Fibroblast of skin of right biceps (primary cell): ENCODE measurements around the gene TOX2.
"Not testable (repeated sequence)": the region's sequence is repeated elsewhere in the genome, so short reads cannot be mapped to it uniquely, and the experiment has no call there.

Source experiments
- DNase-seq: peaks from one replicate; pipeline ENCODE4 v3.0.0-alpha.2; 2013

TOX2 gene

DNA sequence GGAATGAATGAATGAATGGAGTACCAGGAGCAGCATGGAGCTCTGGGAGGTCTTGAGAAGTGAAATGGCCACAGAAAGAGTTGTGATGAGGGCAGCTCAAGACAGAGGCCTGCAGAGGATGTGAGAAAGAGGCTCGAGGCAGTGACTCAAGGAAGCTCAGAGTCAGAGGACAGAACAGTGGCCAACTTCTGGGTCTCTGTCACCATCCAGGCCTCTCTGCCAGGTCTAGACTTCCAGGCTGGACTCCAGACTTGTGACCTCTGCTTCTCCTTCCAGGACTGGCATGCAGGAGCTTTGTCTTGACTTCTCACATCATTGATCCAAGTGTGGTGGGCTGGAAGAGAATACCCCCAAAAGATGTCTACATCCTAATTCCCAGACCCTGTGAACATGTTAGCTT is 119.8 kb downstream of the TOX2 start:
- DNase-seq, result no peak

DNA sequence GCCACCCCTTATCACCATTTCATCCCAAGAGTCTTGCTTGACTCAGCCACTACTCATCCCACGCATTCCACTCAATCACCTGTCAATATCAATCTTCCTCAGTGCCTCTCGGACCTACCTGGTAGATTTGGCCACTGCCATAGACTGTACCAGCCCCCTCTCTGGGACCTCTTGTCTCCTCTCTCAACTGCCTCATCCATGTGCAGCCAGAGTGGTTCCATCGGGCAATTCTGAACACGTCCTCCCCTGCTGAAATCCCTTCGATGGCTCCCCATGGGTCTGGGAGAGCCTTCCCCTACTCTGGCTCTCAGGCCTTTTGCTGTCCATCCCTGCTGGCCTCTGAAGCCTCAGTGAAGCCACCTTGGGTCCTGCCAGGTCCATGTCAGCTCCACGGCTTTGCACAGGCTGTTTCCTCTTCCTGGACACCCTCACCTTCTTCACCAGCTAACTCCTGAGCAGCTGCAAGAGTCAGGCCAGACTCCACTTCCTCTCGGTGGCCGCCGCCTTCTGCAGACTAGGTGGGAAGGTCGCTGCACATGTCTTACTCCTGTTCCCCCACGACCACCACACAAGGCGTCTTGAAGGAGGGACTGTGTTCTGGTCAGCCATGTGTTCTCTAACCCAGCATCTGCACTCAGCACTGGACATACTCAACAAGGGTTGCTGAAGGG is 120.4 kb downstream of the TOX2 start:
- no peak for DNase-seq

DNA sequence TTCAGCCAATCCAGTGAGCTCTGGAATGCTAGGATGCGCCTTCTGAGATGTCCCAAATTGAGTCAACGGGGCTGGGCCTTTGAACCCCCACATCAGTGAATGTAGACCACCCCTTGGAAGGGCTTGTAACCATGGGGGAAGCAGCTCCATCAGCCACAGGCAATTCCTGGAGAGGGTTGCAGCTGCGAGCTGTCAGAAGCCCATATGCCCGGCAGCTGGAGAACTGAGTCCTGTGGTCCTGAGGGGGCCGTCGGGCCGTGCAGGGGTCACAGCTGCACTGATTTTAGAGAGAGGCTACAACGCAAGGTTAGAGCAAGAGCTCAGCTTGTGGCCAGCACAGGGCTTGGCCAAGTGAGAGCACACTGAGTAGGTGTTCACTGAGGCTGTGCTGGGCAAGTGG is 121.3 kb downstream of the TOX2 start:
- no peak for DNase-seq

DNA sequence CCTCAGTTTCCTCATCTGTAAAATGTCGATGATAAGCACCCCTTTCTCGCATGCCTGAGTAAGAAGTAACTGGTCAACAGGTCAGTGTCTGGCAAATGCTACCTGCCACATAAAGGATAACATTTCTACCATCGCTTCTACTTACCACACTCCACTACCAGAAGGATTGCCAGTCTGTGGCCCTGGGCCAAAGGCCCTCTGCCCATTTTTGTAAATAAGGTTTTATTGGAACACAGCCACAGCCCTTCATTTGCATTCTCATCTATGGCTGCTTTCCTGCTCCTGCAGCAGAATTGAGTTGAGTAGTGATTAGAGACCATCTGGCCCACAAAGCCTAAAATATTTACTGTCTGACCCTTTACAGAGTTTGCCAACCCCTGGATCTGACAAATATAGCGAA is 121.8 kb downstream of the TOX2 start:
- DNase-seq, result no peak

DNA sequence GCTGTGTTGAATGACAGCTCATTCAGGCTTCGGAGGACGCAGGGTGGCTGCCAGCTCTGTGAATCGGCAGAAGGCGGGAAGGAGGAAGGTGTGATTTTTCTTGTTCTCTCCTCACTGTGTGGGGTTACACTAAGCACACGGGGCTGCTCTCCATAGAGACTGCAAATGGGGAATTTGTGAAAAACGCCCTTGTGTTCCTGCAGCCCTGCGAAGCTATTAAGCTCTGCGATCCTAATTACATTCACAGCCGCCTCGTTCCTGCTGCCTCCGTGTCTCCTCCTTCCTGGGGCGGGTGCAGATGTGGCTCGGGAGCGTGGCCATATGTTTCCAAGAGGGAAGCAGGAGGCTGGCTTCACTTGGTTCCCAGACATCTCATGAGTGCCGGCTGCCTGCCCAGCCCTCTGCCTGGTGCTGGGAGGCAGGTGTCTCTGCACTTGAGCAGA is 124.0 kb downstream of the TOX2 start:
- DNase-seq, result no peak

DNA sequence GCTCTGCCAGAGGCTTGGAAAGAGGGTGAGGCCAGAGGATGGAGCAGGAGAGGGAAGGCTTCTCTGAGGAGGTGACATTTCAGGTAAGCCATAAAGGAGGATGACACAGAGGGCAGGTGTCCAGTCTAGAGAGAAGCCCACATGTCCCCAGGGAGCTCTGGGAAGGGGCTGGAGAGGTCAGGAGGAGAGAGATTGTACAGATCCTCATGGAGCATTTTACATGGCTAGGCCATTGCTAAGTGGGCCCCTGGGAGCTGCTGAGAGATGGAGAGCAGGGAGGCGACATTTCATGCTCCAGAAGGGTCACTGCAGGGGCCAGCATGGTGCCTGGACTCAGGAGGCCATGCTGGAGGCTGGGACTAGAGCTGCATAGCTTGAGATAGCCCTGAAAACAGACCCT is 124.5 kb downstream of the TOX2 start:
- no peak for DNase-seq

DNA sequence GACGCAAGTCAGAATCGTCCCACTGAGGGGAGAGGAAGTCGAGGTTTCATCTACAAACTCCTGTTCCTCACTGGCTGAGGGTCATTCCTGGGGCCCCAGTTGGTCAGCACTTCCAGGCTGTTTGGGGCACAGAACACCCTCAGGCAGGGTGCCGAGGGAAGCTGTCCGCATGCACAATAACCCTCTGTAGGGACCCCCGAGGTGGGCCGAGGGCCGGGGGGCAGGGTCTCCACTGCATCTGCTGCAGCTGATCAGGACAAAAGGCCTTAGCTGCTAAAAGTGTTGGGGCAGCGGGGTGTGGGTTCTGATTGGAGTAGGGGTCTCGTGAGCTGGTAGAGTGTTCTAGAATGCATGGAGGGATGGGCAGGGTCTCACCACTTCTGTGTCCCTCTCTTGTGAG is 125.1 kb downstream of the TOX2 start:
- DNase-seq, result no peak

DNA sequence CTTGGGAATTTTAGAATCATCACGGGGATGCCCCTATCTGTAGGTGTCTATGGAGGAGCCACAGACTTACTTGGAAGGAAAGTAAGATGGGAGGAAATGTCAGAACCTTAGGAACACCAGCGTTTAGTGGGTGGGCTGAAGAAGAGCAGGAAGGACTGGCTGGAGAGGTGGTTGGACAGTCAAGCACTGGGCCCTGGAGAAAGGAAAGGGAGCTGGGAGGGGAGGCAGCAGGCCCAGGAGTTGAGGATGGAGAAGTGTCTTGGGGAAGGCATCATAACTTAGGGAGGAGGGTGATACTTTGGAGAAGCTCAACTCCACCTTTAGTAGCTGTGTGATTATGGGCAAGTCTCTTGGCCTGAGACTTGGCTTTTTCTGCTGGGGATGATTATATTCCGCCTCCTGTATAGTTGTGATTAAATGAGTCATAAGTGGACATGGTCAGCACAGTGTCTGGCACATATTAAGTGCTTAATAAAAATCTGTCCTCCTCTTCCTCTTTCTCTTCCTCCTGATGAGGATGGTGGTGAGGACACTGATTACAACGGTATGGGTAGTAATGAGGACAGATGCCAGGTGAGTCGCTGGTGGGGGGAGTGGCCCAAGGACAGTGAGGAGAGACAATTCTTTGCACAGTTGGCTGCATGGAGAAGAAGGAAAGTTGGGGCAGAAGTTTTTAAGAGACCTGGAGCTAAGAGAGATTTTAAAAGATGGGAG is 125.7 kb downstream of the TOX2 start:
- DNase-seq, result no peak

DNA sequence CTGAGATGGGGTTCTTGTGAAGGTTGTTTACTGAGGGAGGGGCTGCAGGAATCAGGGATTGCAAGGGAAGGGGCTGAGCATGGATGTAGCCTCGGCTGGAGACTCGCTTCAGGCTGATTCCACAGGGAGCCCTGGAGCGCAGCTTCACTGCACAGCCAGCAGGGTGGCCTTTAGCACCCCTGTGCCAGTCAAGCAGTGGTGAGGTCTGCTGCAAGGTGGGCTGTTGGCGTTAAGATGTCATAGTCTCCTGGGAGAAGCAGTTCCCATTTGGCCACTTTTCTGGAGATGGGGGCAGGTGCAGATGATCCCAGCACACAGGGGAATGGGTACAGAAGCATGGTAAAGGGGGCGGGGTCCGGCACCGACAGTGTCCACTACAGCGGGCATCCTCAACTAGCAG is 126.3 kb downstream of the TOX2 start:
- no peak for DNase-seq

DNA sequence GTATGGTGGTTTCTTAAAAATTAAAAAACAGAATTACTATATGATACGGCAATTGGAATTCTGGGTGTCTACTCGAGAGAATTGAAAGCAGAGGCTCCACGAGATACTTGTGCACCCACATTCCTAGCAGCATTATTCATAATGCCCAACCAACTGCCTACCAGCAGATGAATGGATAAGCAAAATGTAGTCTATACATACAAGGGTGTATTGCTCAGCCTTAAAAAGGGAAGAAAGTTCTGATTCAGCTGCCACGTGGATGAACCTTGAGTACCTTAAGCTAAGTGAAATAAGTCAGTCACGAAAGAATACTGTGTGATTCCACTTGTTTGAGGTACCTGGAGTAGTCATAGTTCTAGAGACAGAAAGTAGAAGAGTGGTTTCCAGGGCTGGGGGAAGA is 130.1 kb downstream of the TOX2 start:
- not testable (repeated sequence) for DNase-seq

DNA sequence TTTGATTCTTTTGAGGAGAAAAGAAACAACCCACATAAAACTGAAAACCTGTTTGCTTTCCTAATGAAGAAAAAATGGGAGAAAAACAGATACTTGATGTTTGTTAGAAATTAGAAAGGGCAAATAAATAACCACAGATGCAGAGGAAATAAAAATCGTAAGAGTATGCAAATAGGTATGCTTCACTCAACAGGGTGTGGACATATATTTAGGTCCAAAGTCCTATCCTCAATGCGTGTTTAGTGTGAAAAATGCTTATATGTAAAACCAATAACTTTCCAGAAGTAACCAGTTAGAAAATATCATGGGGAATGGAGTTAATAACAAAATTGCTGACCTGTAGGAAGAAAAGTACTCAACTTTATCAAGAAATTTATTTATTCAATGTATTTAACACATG is 135.7 kb downstream of the TOX2 start:
- no peak for DNase-seq

DNA sequence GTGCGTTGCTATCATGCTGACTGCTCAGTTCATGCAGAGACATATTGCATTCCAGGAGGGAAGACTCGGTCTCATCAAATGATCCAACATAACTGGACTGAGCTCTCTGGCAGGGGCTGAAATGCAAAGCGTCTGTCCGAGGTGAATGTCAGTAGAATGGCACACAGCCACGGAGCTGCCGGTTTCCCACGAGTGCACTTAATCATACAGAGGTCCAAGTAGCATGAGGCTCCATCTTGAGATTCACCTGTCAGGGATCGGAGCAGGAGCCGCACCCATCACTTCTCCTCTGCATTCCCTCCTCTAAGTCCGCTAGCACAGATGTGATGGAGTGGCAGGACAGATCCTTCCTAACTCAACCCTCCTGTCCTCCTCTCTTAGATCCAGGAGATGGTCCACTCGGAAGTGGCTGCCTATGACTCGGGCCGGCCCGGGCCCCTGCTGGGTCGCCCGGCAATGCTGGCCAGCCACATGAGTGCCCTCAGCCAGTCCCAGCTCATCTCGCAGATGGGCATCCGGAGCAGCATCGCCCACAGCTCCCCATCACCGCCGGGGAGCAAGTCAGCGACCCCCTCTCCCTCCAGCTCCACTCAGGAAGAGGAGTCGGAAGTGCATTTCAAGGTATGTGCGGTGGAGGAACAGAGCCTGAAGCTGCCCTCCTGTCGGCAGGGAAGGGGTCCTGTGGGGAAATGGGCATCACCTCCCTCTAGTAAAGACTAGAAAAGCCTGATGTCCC is 136.4 kb downstream of the TOX2 start:
- DNase-seq, result no peak

DNA sequence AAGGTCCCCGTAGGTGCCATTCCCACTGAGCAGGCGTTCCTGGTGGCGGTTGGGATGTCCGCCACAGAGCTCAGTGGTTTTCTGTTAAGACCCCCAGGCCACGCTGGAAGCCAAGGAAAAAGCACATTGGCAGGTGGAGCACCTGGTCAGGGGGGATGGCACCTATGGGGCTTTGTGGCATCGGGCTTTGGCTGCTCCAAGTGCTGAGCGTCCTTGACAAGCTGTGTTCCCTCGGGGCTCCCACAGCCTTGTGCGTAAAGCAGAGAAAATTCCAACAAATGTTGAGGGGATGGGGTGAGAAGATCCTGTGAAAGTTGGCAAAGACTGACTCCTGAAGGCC is 137.0 kb downstream of the TOX2 start:
- DNase-seq, result no peak

DNA sequence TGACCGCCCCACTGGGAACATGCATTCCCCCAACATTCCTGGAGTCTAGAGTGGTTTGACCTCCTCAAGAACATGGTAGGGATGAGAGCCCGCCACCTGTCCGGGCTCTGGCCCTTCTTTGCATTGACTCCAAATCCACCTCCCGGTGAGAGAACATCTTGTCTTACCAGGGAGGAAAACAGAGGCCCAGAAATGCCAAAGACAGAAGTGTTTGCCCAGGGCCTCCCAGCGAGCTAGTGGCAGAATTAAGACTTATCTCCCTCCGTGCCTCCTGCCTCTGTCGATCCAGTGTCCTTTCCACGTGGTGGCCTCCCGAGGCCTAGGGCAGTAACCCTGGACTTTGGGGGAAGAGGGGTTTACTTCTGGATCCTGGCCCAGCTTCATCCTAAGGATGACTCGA is 137.5 kb downstream of the TOX2 start:
- DNase-seq, result no peak

DNA sequence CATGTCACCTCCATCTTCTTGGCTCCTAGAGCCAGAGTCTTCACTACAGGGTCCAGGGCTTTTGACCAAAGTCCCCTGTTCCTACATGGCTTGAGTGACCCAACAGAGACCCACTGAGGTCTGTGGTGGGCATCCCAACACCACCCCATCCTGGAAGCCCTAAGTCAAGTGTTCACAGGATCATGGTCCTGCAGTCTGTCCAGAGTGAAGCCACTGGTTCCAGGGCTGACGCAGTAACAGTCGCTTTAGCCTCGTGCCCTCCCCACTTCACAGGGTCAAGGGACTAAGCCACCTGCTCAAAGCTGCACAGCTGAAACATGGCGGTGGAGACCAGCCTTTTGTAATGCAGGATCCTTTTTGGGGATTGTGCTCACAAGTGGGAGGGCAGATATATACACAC is 138.4 kb downstream of the TOX2 start:
- DNase-seq, result no peak

DNA sequence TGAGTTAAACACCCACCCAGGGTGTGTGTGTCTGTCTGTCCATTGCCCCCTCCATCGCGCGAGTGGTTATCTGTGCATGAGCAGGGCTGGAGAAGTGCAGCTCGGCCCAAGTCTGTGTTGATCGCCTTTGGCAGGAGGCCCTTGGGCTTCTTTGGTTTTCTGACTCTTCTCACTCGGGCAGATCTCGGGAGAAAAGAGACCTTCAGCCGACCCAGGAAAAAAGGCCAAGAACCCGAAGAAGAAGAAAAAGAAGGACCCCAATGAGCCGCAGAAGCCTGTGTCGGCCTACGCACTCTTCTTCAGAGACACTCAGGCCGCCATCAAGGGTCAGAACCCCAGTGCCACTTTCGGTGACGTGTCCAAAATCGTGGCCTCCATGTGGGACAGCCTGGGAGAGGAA is 139.5 kb downstream of the TOX2 start:
- no peak for DNase-seq

DNA sequence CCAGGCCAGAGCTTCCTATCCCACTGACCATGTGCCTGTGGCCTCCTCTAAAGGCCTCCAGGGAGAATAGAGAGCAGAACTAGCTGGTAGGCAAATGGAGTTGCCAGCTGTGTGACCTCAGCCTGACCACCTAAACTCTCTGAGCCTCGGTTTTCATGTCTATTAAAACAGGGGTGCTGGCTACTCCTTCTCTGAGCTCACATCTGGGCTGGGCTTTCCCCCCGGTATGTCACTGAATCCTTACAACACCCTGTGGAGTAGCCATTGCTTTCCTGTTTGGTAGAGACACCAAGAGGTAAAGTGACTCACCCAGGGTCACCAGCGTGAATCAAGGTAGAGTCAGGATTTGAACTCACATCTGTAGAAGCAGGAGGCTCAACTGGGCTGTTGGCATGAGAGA is 140.2 kb downstream of the TOX2 start:
- no peak for DNase-seq

DNA sequence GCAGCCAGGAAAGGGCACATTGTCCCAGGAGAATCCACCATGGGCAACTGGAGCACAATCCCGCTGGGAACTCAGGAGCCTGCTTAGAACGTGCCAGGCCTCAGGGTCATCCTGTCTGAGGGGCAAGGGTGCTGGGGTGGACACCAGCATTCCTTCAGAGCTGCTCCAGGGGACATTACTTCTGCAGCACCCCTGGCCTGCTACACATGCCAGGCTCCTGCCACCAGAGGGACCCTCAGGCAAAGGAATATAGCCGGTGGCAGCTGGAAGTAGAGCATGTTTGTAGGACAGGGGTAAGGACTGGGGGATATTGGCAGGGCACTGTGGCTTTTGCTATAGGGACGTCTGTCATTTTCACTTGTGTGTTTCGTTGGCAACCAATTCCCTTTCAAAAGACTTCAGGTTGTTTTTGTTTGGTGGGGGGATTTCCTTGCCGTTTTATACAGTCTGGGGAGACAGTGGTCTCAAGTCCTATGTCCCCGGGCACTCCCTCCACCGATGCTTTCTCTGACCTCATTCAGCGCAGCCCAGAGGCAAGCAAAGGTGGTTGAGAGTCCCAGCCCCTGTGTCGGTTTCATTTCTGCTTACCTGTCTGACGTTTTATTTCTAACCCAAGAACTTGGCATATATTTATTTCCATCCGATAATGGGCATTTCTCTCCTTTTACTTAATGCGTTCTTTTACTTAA is 141.5 kb downstream of the TOX2 start:
- DNase-seq, result no peak

DNA sequence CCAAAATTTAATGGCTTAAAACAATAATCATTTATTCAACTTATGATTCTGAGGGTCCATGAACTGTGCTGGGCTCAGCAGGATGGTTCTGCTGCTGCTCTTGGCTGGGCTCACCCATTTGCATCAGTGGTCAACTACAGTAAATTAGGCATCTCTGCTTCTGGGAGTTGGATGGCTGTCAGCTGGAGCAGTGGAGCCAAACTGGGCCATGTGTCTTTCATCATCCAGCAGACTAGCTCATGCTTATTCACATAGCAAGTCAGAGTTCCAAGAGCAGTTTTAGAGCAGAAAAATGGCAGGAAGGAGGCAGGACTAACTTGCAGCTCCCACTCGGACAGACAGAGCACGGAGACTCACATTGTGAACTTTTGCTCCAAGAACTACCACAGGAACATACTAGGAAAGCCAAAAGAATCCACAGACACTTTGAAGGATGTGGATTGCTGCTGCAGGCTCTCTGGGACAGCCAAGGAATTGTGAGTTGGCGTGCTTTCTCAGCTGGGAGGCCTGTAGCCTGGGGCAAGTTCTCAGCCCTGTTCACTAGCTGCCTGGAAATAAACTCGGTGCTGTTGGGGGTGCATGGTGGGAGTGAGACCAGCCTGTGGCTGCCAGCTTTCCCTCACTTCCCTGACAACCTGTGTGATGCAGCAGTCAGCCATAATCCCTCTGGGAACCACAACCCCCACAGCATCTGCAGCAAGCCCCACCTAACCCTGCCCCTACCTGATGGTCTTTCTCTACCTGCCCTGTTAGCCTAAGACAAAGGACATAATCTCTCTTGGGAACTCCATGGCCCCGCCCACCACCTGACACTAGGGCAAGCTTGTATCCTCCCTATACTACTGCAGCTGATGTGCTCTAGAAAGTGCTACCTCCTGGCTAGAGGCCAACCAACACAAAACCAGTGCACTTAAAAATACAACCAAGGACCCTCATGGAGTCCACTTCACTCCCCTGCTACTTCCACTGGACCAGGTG is 143.3 kb downstream of the TOX2 start:
- no peak for DNase-seq

DNA sequence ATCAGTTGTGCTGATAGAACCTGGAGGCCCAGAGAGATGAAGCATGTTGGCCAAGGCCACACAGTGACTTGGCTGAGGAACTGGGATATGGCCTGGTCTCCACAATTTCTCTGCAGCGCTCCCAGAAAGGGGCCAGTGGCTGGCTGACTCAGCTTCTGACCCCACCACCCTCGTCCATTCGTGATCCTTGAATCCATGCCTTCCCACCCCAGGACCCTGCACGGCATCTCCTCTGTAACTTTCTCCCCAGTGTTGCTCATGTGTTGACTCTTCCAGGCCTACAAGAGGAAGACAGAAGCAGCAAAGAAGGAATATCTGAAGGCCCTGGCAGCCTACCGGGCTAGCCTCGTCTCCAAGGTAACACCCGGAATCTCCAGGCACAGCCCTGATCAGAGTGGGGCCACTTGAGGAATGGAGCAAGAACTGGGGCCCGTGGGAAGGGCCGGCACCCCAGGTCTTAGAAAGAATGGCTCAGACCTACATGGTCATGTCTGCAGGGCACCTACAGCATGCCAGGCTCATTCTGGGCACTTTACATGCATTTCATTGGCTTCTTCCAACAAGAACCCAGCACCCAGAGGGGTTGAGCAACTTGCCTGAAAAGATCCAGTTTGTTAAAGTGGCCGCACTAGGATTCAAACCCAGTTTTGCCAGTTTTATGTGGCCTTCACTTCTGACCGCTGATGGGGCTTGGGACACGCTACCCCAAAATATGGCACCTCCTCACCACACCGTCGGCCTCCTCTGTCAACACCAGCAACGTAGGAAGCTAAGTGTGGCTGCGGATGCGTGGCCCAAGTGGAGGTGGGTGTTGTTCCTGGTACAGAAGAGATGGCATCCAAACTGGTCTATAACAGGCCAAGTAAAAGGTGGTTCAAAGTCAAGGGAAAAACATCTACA is 150.1 kb downstream of the TOX2 start:
- no peak for DNase-seq
